ENCODE results near the gene ROBO2.

The ROBO2 gene

GRCh38 chr3:77467702-77468625 lies 428.1 kb downstream of the ROBO2 start:
- DNase-seq (ENCODE audit: low read depth in 1 of 2, low spot score in 1 of 2): no peak

DNA sequence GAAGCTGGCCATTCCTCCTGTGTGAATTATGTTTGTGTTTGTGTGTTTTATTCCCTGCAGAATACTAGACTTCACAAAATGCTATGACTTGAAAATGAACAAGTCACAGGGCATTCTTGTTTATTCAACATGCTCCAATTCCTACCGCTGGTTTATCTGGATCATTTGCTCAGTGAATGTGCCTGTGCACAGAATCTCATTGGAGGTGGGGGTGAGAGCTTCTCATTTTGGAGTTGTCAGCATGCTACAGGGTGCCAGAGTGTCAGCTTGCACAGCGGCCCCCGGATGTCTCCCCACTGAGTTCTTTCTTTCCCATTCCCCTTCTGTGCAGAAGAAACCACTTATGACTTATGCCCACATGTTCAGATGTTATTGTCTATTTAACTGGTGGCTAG lies 428.7 kb downstream of the ROBO2 start:
- DNase-seq (ENCODE audit: low read depth in 1 of 2, low spot score in 1 of 2): no peak

DNA sequence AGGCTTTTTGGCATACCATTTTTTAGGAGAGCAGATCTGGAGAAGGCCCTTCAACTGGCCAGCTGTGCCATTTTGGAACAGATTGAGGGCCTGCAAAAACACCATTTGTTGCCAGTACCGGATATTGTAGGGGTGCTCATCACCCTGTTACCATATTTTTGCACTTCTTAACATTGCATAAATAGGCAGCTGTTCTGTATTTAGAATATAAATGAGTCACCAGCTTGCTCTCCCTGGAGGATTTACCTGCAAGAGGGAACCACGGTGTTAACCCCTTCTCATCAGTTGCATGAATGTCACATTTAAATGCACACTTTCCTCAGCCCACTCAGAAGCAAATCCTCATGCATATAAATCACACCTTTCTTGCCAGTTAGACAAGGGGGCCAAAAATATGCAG lies 435.6 kb downstream of the ROBO2 start:
- no peak for DNase-seq (ENCODE audit: low read depth in 1 of 2, low spot score in 1 of 2)

GRCh38 chr3:77479021-77479420 lies 439.1 kb downstream of the ROBO2 start:
- no peak for DNase-seq (ENCODE audit: low read depth in 1 of 2, low spot score in 1 of 2)

- no peak for DNase-seq (ENCODE audit: low read depth in 1 of 2, low spot score in 1 of 2)
These were observed 449.3 kb downstream of the ROBO2 start for GRCh38 chr3:77489216-77489615.

GRCh38 chr3:77491961-77492360 lies 452.1 kb downstream of the ROBO2 start:
- DNase-seq (ENCODE audit: low read depth in 1 of 2, low spot score in 1 of 2): no peak

GRCh38 chr3:77500721-77501120 lies 460.8 kb downstream of the ROBO2 start:
- no peak for DNase-seq (ENCODE audit: low read depth in 1 of 2, low spot score in 1 of 2)

DNA sequence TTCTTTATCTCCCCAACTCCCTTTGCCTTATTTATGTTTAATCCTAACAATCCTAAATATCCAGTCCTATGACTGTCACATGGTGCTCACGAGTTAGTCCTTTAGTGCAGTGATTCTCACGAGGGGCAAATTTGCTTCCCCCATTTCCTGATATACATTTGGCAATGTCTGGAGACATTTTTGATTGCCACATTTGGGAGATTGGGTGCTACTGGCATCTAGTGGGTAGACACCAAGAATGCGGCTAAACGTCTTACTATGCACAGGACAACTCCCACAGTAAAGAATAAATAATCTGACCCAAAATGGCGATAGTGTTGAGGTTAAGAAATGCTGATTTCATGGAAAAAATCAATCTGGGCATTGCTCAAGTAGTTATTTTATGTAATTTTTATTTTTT lies 466.5 kb downstream of the ROBO2 start:
- DNase-seq (ENCODE audit: low read depth in 1 of 2, low spot score in 1 of 2): no peak

DNA sequence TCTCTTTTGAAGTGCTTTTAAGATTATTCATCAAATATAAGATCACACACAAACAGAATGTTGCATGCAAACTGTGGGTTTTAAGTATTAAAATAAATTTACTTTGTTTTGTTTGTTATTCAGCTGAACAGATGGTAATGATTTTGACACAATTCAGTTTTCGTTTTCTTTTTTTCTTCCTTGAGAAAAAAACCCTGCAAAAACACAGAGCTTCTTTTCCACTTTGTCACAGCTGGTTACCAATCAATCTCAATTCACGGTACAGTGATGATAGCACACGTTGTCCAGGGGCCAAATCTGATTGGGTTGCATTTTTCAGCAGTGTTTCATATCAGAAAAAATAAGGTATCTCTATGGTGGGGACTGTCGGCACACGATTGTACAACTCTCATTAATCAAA lies 473.6 kb downstream of the ROBO2 start:
- no peak for DNase-seq (ENCODE audit: low read depth in 1 of 2, low spot score in 1 of 2)

GRCh38 chr3:77514766-77515165 lies 474.9 kb downstream of the ROBO2 start:
- DNase-seq (ENCODE audit: low read depth in 1 of 2, low spot score in 1 of 2): no peak

DNA sequence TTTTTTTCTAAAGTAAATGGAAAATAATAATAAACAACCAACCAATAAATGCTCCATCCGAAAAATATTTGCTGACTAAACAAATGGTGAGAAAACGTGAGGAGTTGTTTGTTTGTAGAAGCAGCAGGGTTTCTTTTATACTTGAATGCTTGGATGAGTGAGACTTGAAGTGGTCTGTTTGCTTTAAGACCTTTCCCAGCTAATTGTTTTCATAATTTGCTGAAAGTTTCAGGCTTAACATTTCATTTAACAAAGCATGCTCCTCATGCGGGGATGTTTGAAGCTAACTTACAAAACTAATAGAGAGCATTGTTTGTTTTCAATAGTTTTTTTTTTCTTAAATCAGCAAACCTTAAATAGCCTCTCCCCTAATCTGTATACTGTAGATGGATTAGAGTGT lies 484.6 kb downstream of the ROBO2 start:
- no peak for DNase-seq (ENCODE audit: low read depth in 1 of 2, low spot score in 1 of 2)

GRCh38 chr3:77524946-77525682 lies 485.2 kb downstream of the ROBO2 start:
- DNase-seq (ENCODE audit: low read depth in 1 of 2, low spot score in 1 of 2): no peak

GRCh38 chr3:77526573-77527113 lies 486.7 kb downstream of the ROBO2 start:
- no peak for DNase-seq (ENCODE audit: low read depth in 1 of 2, low spot score in 1 of 2)

DNA sequence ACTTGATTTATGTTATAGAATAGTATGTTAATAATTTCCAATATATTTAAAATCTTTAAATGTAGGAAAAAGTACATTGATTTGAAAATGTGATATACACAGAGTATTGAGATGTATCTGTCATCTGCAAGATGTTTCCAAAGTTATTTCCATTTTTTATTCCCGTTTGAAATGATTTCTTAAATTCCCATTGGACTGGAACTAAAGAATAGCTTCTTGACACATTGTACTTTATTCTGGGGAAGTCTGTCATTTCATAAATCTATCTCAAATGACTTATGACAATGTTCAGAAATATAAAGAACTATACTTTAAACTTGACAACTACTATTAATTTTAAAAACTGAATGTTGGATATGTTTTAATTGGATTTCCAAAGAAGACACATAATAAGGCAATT lies 489.6 kb downstream of the ROBO2 start:
- DNase-seq (ENCODE audit: low read depth in 1 of 2, low spot score in 1 of 2): no peak

DNA sequence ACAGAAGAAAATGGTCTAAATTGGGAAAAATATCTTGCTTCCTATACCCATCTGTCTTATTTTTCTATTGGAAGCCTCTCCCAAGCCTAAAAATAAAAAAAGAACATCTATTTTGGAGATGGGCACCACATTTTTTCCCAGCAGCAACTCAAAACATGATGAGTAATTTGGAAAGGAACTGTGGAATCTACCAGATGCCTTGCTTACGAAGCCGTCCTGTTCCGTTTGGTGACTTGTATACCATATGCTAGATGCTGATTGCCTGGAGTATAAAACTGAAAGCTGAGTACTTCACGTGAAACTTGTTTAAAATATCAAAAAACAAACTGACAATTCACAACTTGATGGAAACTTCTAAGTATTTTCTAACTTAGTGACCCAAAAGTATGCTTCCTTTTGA lies 491.0 kb downstream of the ROBO2 start:
- no peak for DNase-seq (ENCODE audit: low read depth in 1 of 2, low spot score in 1 of 2)

- DNase-seq (ENCODE audit: low read depth in 1 of 2, low spot score in 1 of 2): no peak
These were observed 495.2 kb downstream of the ROBO2 start for GRCh38 chr3:77535116-77535515.

- no peak for DNase-seq (ENCODE audit: low read depth in 1 of 2, low spot score in 1 of 2)
These were observed 496.3 kb downstream of the ROBO2 start for GRCh38 chr3:77536038-77536775.

DNA sequence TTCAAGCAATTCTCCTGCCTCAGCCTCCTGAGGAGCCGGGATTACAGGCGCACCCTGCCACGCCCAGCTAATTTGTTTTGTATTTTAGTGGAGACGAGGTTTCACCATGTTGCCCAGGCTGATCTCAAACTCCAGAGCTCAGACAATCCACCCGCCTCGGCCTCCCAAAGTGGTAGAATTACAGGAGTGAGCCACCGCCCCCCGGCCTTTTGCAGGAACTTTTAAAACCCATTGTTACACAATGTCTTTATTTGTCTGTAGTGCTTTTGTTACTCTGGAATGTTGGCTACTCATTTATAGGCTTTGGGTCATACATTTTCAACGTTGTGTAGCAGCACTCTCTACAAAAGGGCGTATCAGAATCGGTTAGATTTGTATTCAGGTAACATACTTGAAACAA lies 499.1 kb downstream of the ROBO2 start:
- no peak for DNase-seq (ENCODE audit: low read depth in 1 of 2, low spot score in 1 of 2)

GRCh38 chr3:77539677-77540076 lies 499.8 kb downstream of the ROBO2 start:
- no peak for DNase-seq (ENCODE audit: low read depth in 1 of 2, low spot score in 1 of 2)

- DNase-seq (ENCODE audit: low read depth in 1 of 2, low spot score in 1 of 2): no peak
These were observed 501.5 kb downstream of the ROBO2 start for GRCh38 chr3:77541203-77541922.

- no peak for DNase-seq (ENCODE audit: low read depth in 1 of 2, low spot score in 1 of 2)
These were observed 506.3 kb downstream of the ROBO2 start for GRCh38 chr3:77546246-77546645.

All from stimulated activated CD4-positive, alpha-beta T cell treated with anti-CD3 and anti-CD28 coated beads, Interleukin-15, amount 100 ng/mL, for 1 hour (primary cell).